Activated naive CD8-positive, alpha-beta T cell treated with anti-CD3 and anti-CD28 coated beads, Interleukin-2, amount 50 U/mL, for 16 hours (primary cell): Measurements from ENCODE around the gene PCDHGA6.
A peak's percentile ranks its signal among the peaks of the same experiment; 100 is the strongest.
"Not testable (repeated sequence)": the region's sequence is repeated elsewhere in the genome, so short reads cannot be mapped to it uniquely, and the experiment has no call there.

Experiments used
- DNase-seq: peaks from one replicate; pipeline ENCODE4 v3.0.0-alpha.2; 2020; ENCODE audit warnings: low read depth, low spot score

The PCDHGA6 gene

GRCh38 chr5:141392429-141393198, 18.9 kb downstream of the PCDHGA6 start, which contains the start of gene PCDHGA8:
TSS of gene PCDHGA8 (plus strand) at chr5:141392633. CDS start at chr5:141392814, 181 bp downstream.
- DNase-seq = no peak

DNA sequence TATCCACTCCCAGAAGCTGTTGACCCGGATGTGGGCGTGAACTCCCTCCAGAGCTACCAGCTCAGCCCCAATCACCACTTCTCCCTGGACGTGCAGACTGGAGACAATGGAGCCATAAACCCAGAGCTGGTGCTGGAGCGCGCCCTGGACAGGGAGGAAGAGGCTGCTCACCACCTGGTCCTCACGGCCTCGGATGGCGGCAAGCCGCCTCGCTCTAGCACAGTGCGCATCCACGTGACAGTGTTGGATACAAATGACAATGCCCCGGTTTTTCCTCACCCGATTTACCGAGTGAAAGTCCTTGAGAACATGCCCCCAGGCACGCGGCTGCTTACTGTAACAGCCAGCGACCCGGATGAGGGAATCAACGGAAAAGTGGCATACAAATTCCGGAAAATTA, 19.6 kb downstream of the PCDHGA6 start:
- no peak for DNase-seq

- DNase-seq = not testable (repeated sequence)
These were observed 20.9 kb downstream of the PCDHGA6 start for GRCh38 chr5:141394401-141395187.

GRCh38 chr5:141397756-141398551, 24.3 kb downstream of the PCDHGA6 start, which contains the start of gene PCDHGB5:
TSS of gene PCDHGB5 (plus strand) at chr5:141397947. CDS start at chr5:141398128, 181 bp downstream.
- not testable (repeated sequence) for DNase-seq

GRCh38 chr5:141398608-141399007, 24.9 kb downstream of the PCDHGA6 start:
- DNase-seq = no peak

DNA sequence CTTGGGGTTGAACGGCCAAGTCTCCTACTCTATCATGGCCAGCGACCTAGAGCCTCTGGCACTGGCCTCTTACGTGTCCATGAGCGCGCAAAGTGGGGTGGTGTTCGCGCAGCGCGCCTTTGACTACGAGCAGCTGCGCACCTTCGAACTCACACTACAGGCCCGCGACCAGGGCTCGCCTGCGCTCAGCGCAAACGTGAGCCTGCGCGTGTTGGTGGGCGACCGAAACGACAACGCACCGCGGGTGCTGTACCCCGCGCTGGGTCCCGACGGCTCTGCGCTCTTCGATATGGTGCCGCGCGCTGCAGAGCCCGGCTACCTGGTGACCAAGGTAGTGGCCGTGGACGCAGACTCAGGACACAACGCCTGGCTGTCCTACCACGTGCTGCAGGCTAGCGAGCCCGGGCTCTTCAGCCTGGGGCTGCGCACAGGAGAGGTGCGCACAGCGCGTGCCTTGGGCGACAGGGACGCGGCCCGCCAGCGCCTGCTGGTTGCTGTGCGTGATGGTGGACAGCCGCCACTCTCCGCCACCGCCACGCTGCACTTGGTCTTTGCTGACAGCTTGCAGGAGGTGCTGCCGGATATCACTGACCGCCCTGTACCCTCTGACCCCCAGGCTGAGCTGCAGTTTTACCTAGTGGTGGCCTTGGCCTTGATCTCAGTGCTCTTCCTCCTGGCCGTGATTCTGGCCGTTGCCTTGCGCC, 26.0 kb downstream of the PCDHGA6 start:
- DNase-seq = no peak

- DNase-seq = no peak
These were observed 29.0 kb downstream of the PCDHGA6 start, which contains the start of gene PCDHGA9 for GRCh38 chr5:141402553-141403243. TSS of gene PCDHGA9 (plus strand) at chr5:141402778. CDS start at chr5:141402953, 175 bp downstream.

GRCh38 chr5:141403387-141403786, 29.7 kb downstream of the PCDHGA6 start:
- DNase-seq = no peak

DNA sequence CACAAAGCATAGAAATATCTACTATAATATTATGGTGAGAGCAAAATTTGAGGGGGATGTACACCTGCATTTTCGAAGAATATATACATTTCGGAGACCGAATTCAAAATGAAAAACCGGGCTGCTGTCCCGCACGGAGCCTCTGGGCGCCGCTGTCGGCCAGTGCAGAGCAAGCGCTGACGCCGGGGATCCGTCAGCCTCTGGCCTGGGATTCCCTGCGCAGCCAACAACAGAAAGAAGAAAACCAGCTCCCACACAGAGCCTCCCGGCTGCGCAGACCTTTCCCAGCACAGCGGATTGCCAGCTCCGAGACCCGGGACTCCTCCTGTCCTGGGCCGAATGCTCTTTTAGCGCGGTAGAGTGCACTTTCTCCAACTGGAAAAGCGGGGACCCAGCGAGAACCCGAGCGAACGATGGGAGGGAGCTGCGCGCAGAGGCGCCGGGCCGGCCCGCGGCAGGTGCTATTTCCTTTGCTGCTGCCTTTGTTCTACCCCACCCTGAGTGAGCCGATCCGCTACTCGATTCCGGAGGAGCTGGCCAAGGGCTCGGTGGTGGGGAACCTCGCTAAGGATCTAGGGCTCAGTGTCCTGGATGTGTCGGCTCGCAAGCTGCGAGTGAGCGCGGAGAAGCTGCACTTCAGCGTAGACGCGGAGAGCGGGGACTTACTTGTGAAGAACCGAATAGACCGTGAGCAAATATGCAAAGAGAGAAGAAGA, 34.3 kb downstream of the PCDHGA6 start, which contains the start of gene PCDHGB6:
Gene PCDHGB6, plus strand, starts transcription at position 232 of the 716 bp plus-strand sequence. Its CDS starts 182 bp downstream, at position 414.
- not testable (repeated sequence) for DNase-seq

DNA sequence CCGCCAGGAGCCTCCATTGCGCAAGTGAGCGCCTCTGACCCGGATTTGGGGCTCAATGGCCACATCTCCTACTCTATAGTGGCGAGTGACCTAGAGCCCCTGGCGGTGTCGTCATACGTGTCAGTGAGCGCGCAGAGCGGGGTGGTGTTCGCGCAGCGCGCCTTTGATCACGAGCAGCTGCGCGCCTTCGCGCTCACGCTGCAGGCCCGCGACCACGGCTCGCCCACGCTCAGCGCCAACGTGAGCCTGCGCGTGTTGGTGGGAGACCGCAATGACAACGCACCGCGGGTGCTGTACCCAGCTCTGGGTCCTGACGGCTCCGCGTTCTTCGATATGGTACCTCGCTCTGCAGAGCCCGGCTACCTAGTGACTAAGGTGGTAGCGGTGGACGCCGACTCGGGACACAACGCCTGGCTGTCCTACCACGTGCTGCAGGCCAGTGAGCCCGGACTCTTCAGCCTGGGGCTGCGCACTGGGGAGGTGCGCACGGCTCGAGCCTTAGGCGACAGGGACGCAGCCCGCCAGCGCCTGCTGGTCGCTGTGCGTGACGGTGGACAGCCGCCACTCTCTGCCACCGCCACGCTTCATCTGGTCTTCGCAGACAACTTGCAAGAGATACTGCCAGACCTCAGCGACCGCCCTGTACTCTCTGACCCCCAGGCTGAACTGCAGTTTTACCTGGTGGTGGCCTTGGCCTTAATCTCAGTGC, 36.1 kb downstream of the PCDHGA6 start:
- DNase-seq = no peak

DNA sequence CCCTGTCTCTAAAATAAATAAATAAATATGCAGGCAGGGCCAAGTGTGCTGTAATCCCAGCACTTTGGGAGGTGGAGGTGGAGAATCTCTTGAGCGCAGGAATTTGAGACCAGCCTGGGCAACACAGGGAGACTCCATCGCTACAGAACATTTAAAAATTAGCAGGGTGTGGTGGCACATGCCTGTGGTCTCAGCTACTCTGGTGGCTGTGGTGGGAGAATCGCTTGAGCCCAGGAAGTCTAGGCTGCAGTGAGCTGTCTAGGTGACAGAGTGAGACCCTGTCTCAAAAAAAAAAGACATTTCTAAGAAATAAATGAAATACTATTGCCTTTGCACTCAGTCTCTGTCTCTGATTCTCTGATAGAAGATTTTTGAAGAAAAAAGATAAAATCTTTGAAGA, 37.9 kb downstream of the PCDHGA6 start:
- no peak for DNase-seq

DNA sequence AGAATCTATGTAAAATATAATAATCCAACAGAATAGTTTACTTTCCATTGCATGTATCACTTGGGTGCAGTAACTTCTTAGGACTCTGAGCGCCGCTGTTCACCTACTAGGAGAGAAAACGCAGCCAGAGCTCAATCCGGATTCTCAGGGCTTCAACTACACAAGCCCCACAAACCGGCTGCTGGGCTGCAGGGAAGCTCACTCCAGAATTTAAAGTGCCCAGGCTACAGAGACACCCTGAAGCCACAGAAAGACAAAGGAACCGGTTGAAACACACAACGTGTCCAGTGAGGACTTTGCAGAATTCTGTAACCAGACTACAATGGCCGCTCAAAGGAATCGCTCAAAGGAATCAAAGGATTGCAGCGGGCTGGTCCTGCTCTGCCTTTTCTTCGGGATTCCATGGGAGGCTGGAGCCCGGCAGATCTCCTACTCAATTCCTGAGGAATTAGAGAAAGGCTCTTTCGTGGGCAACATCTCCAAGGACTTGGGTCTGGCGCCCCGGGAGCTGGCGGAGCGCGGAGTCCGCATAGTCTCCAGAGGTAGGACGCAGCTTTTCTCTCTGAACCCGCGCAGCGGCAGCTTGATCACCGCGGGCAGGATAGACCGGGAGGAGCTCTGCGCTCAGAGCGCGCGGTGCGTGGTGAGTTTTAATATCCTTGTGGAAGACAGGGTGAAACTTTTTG, 39.3 kb downstream of the PCDHGA6 start, which contains the start of gene PCDHGA10:
Gene PCDHGA10, plus strand, starts transcription at position 134 of the 686 bp plus-strand sequence. Its CDS starts 189 bp downstream, at position 323.
- peak; percentile 41 for DNase-seq

GRCh38 chr5:141413540-141414069, 39.9 kb downstream of the PCDHGA6 start:
- DNase-seq = no peak

DNA sequence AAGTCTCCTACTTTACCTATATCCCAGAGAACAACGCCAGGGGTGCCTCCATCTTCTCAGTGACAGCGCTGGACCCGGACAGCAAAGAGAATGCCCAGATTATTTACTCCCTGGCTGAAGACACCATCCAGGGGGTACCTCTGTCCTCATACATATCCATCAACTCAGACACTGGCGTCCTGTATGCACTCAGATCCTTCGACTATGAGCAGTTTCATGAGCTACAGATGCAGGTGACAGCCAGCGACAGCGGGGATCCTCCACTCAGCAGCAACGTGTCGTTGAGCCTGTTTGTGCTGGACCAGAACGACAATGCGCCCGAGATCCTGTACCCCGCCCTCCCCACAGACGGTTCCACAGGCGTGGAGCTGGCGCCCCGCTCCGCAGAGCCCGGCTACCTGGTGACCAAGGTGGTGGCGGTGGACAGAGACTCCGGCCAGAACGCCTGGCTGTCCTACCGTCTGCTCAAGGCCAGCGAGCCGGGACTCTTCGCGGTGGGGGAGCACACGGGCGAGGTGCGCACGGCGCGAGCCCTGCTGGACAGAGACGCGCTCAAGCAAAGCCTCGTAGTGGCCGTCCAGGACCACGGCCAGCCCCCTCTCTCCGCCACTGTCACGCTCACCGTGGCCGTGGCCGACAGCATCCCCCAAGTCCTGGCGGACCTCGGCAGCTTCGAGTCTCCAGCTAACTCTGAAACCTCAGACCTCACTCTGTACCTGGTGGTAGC, 41.0 kb downstream of the PCDHGA6 start:
- DNase-seq = not testable (repeated sequence)

- not testable (repeated sequence) for DNase-seq
These were observed 41.6 kb downstream of the PCDHGA6 start for GRCh38 chr5:141415275-141415618.

DNA sequence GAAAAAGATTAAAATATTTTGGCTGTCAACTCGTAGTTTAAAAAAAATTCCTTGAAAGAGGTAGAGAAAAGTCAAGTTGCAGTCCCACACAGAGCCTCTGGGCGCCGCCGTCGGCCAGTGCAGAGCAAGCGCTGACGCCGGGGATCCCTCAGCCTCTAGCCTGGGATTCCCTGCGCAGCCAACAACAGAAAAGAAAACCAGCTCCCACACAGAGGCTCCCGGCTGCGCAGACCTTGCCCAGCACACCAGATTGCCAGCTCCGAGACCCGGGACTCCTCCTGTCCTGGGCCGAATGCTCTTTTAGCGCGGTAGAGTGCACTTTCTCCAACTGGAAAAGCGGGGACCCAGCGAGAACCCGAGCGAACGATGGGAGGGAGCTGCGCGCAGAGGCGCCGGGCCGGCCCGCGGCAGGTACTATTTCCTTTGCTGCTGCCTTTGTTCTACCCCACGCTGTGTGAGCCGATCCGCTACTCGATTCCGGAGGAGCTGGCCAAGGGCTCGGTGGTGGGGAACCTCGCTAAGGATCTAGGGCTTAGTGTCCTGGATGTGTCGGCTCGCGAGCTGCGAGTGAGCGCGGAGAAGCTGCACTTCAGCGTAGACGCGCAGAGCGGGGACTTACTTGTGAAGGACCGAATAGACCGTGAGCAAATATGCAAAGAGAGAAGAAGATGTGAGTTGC, 43.9 kb downstream of the PCDHGA6 start, which contains the start of gene PCDHGB7:
Gene PCDHGB7, plus strand, starts transcription at position 184 of the 679 bp plus-strand sequence. Its CDS starts 183 bp downstream, at position 367.
- not testable (repeated sequence) for DNase-seq
